ENCODE measurements around the gene LMO2. TPM values are rescaled to one million over a fixed set of nuclear protein-coding genes. Genes with fewer than 3 reads are reported as not detected.

Gene LMO2
- total RNA-seq, 1 experiment from 2014 or later = 0.33 TPM

GRCh38 chr11:33895752-33896137, 3.9 kb upstream of the LMO2 start:
- Histone ChIP-seq H3K9me3 (ENCODE audit: control insufficient read depth, low read depth, low read length) (no peaks in the 10 kb centered on the region), H2BK120ac (ENCODE audit: low read depth, low read length, poor library complexity, severe bottlenecking) (no peak overlapping the region), H3T11ph (ENCODE audit: low read length) (no peak overlapping the region), H2AFZ (ENCODE audit: low read length) (no peak overlapping the region), H3K14ac (ENCODE audit: insufficient read depth, low read length) (no peak overlapping the region), H3K4ac (ENCODE audit: low read depth, low read length) (no peak overlapping the region), H3K79me1 (ENCODE audit: insufficient read depth, low read depth, low read length, poor library complexity, severe bottlenecking) (no peaks in the 10 kb centered on the region), H4K91ac (ENCODE audit: insufficient read length, low read depth, low read length) (no peak overlapping the region), H2BK12ac (ENCODE audit: insufficient read length, low read depth, low read length) (no peak overlapping the region), H2BK15ac (ENCODE audit: low read depth, low read length) (no peak overlapping the region), H3K4me2 (ENCODE audit: insufficient read depth, insufficient read length, low read length) (no peak overlapping the region), H3K18ac (ENCODE audit: insufficient read length, low read depth, low read length) (no peak overlapping the region), H3K27me3 (ENCODE audit: insufficient read depth, low read length) (no peaks in the 10 kb centered on the region), H3K9ac (ENCODE audit: extremely low read depth, insufficient read length, low read length) (no peak overlapping the region), H3K23ac (ENCODE audit: insufficient read length, low read depth, low read length) (no peak overlapping the region), H3K27ac (ENCODE audit: insufficient read length, low read depth, low read length) (no peak overlapping the region), H3K4me1 (ENCODE audit: insufficient read depth, low read length) (no peaks in the 10 kb centered on the region), H4K5ac (ENCODE audit: insufficient read length, low read depth, low read length) (no peak overlapping the region), H3K56ac (ENCODE audit: insufficient read length, low read depth, low read length) (no peak overlapping the region), H4K20me1 (ENCODE audit: control insufficient read depth, insufficient read depth, insufficient read length) (no peaks in the 10 kb centered on the region), H4K8ac (replicated peaks; ENCODE audit: insufficient read length, low read depth, low read length) (no peak overlapping the region), H3K79me2 (ENCODE audit: insufficient read depth, low read length) (no peaks in the 10 kb centered on the region), H3K23me2 (ENCODE audit: insufficient read length, low read depth, low read length, poor library complexity, severe bottlenecking) (no peaks in the 10 kb centered on the region), H2BK20ac (ENCODE audit: low read depth, low read length, poor library complexity, severe bottlenecking) (no peak overlapping the region), H2BK5ac (ENCODE audit: insufficient read length, low read length) (no peak overlapping the region), H2AK5ac (ENCODE audit: insufficient read length, low read length) (no peak overlapping the region)
- H3K4me1 Mint-ChIP-seq = peaks cover 19 to 20% of the 10 kb centered on the region in 2 experiments
- no peaks in the 10 kb centered on the region for H3K36me3 Mint-ChIP-seq (ENCODE audit: insufficient read depth in 1 of 3, low read depth in 3 of 3)
- no peak for DNase-seq
- TF ChIP-seq CTCF (conservative IDR thresholded peaks at IDR 0.05) = no peak
- peaks cover 2% of the 10 kb centered on the region; the same call in 1 of the 2 replicates for H3K27me3 Mint-ChIP-seq (ENCODE audit: low read depth)
- no peak overlapping the region for H3K4me3 Mint-ChIP-seq
- no peaks in the 10 kb centered on the region for H3K9me3 Mint-ChIP-seq
- peak overlapping the region in 1 of 3 experiments; percentile 13; a peak in 1 of 7 replicates for H3K27ac Mint-ChIP-seq
- no CpG with 5 or more reads among the region's 2 CpGs for WGBS (ENCODE audit: extremely low coverage, insufficient read length, low lambda C conversion rate)

All from H9 (cell line).